SK-N-SH treated with all-trans-retinoic acid at 6 μM for 48 hours (cell line): ENCODE results near the gene CAV2.

Source experiments
- ATAC-seq: fragments of 200-7000 bp; cut with Tn5 transposase; 3 replicates; pipeline ENCODE4 v1.9.1; 2020; ENCODE audit warnings: mild to moderate bottlenecking, moderate library complexity
- ARNTL ChIP-seq: fragments of 450-650 bp; formaldehyde crosslinking; IDR thresholded peaks from 2 replicates; pipeline ENCODE4 v1.5.0; 2020; ENCODE audit warnings: low read depth, mild to moderate bottlenecking, moderate library complexity, borderline replicate concordance
- BACH2 ChIP-seq: fragments of 250-450 bp; sonication (Bioruptor Pico); IDR thresholded peaks from 2 replicates; pipeline ENCODE4 v1.9.0; 2021; ENCODE audit warnings: mild to moderate bottlenecking, borderline replicate concordance
- CREB5 ChIP-seq: fragments of 250-450 bp; sonication (Bioruptor Pico); IDR thresholded peaks from 2 replicates; pipeline ENCODE4 v1.5.1; 2020; ENCODE audit warnings: low read depth, mild to moderate bottlenecking, moderate library complexity
- CSDC2 ChIP-seq: fragments of 250-450 bp; sonication (Bioruptor Pico); IDR thresholded peaks from 2 replicates; pipeline ENCODE4 v1.5.0; 2020; ENCODE audit warnings: mild to moderate bottlenecking, moderate library complexity
- CSRNP3 ChIP-seq: fragments of 250-450 bp; sonication (Bioruptor Pico); IDR thresholded peaks from 2 replicates; pipeline ENCODE4 v1.5.1; 2021; ENCODE audit warnings: mild to moderate bottlenecking, moderate library complexity
- GLIS3 ChIP-seq: fragments of 250-450 bp; sonication (Bioruptor Pico); IDR thresholded peaks from 2 replicates; pipeline ENCODE4 v1.5.0; 2020; ENCODE audit warnings: mild to moderate bottlenecking, moderate library complexity
- ISL1 ChIP-seq: fragments of 250-450 bp; sonication (Bioruptor Pico); IDR thresholded peaks from 2 replicates; pipeline ENCODE4 v2.1.2; 2022; ENCODE audit warnings: mild to moderate bottlenecking, moderate library complexity
- OSR1 ChIP-seq: fragments of 250-450 bp; sonication (Bioruptor Pico); IDR thresholded peaks from 2 replicates; pipeline ENCODE4 v1.8.0; 2022; ENCODE audit warnings: moderate library complexity, mild to moderate bottlenecking, inconsistent platforms
- PATZ1 ChIP-seq: fragments of 250-450 bp; sonication (Bioruptor Pico); IDR thresholded peaks from 2 replicates; pipeline ENCODE4 v1.8.0; 2020; ENCODE audit warnings: mild to moderate bottlenecking, moderate library complexity, borderline replicate concordance
- POU6F1 ChIP-seq: fragments of 250-450 bp; sonication (Bioruptor Pico); IDR thresholded peaks from 2 replicates; pipeline ENCODE4 v1.8.0; 2021; ENCODE audit warnings: low read depth, mild to moderate bottlenecking, moderate library complexity, borderline replicate concordance
- RARB ChIP-seq: fragments of 250-450 bp; sonication (Bioruptor Pico); IDR thresholded peaks from 2 replicates; pipeline ENCODE4 v1.8.0; 2021; ENCODE audit warnings: mild to moderate bottlenecking, moderate library complexity
- SNAI2 ChIP-seq: fragments of 250-450 bp; sonication (Bioruptor Pico); IDR thresholded peaks from 2 replicates; pipeline ENCODE4 v1.5.0; 2020; ENCODE audit warnings: mild to moderate bottlenecking, moderate library complexity
- TCF4 ChIP-seq: fragments of 250-450 bp; sonication (Bioruptor Pico); IDR thresholded peaks from 2 replicates; pipeline ENCODE4 v1.8.0; 2021; ENCODE audit warnings: mild to moderate bottlenecking, moderate library complexity, borderline replicate concordance
- TOX ChIP-seq: fragments of 250-450 bp; sonication (Bioruptor Pico); IDR thresholded peaks from 2 replicates; pipeline ENCODE4 v1.8.0; 2021; ENCODE audit warnings: mild to moderate bottlenecking, moderate library complexity, borderline replicate concordance
- TSHZ2 ChIP-seq: fragments of 250-450 bp; sonication (Bioruptor Pico); IDR thresholded peaks from 2 replicates; pipeline ENCODE4 v1.5.0; 2020; ENCODE audit warnings: mild to moderate bottlenecking, moderate library complexity
- ZC3H10 ChIP-seq: fragments of 250-450 bp; sonication (Bioruptor Pico); IDR thresholded peaks from 2 replicates; pipeline ENCODE4 v1.5.1; 2021; ENCODE audit warnings: mild to moderate bottlenecking, moderate library complexity
- ZFP3 ChIP-seq: fragments of 250-450 bp; sonication (Bioruptor Pico); IDR thresholded peaks from 2 replicates; pipeline ENCODE4 v1.5.0; 2020; ENCODE audit warnings: mild to moderate bottlenecking, moderate library complexity
- ZFP30 ChIP-seq: fragments of 450-650 bp; formaldehyde crosslinking; IDR thresholded peaks from 2 replicates; pipeline ENCODE4 v1.5.0; 2022; ENCODE audit warnings: mild to moderate bottlenecking, moderate library complexity
- ZNF565 ChIP-seq: fragments of 450-650 bp; formaldehyde crosslinking; conservative IDR thresholded peaks from 2 replicates; pipeline ENCODE4 v1.5.0; 2020; ENCODE audit warnings: low read depth, mild to moderate bottlenecking, moderate library complexity
- ZNF70 ChIP-seq: fragments of 450-650 bp; formaldehyde crosslinking; IDR thresholded peaks from 2 replicates; pipeline ENCODE4 v1.5.0; 2020; ENCODE audit warnings: mild to moderate bottlenecking, moderate library complexity

The CAV2 gene

GRCh38 chr7:116528008-116528789 lies 28.7 kb downstream of the CAV2 start:
- TF ChIP-seq TCF4 (CRISPR knock-in tag) (no peak), CREB5 (CRISPR knock-in tag) (no peak), ZFP3 (no peak), ZNF565 (CRISPR knock-in tag) (no peak), OSR1 (CRISPR knock-in tag) (no peak), ZNF70 (CRISPR knock-in tag) (no peak), ISL1 (CRISPR knock-in tag) (no peak), BACH2 (no peak), CSRNP3 (CRISPR knock-in tag) (no peak), ZC3H10 (CRISPR knock-in tag) (no peak), SNAI2 (no peak), TOX (CRISPR knock-in tag) (no peak), CSDC2 (no peak), PATZ1 (CRISPR knock-in tag) (no peak)
- TF ChIP-seq, all 23 proteins: peak for 0
- peak; percentile 8 for ATAC-seq

- no peak for ATAC-seq
- no peak for TF ChIP-seq ZC3H10 (CRISPR knock-in tag)
- no peak for TF ChIP-seq RARB (CRISPR knock-in tag)
- TF ChIP-seq ARNTL (CRISPR knock-in tag): no peak
- no peak for TF ChIP-seq GLIS3 (CRISPR knock-in tag)
- TF ChIP-seq CREB5 (CRISPR knock-in tag): no peak
- no peak for TF ChIP-seq POU6F1
- no peak for TF ChIP-seq ZFP30 (CRISPR knock-in tag)
These were observed 29.7 kb downstream of the CAV2 start for GRCh38 chr7:116529250-116529649.

- no peak for ATAC-seq
- no peak for TF ChIP-seq TOX (CRISPR knock-in tag)
- no peak for TF ChIP-seq RARB (CRISPR knock-in tag)
- no peak for TF ChIP-seq ISL1 (CRISPR knock-in tag)
- TF ChIP-seq ZNF565 (CRISPR knock-in tag): no peak
- TF ChIP-seq TSHZ2 (CRISPR knock-in tag): no peak
- TF ChIP-seq ZC3H10 (CRISPR knock-in tag): no peak
- no peak for TF ChIP-seq SNAI2
- TF ChIP-seq OSR1 (CRISPR knock-in tag): no peak
- no peak for TF ChIP-seq BACH2
- TF ChIP-seq GLIS3 (CRISPR knock-in tag): no peak
- no peak for TF ChIP-seq TCF4 (CRISPR knock-in tag)
- TF ChIP-seq POU6F1: no peak
- TF ChIP-seq CSRNP3 (CRISPR knock-in tag): no peak
These were observed 30.7 kb downstream of the CAV2 start for GRCh38 chr7:116530107-116530820.
